Myocyte (in vitro differentiated cells): ENCODE results near the gene CMTM2. TPM values are rescaled to one million over a fixed set of nuclear protein-coding genes. Genes with fewer than 3 reads are reported as not detected.
"Not testable (repeated sequence)": the region's sequence is repeated elsewhere in the genome, so short reads cannot be mapped to it uniquely, and the experiment has no call there.

Experiments
- DNase-seq: peaks from one replicate; pipeline ENCODE4 v3.0.0-alpha.2; 2012; ENCODE audit warnings: low read depth
- total RNA-seq: library from RNA; depleted of rRNA; stranded (reverse); fragments of >200 nt; gene quantifications from 2 replicates; pipeline ENCODE4 v1.2.3, GENCODE V29; 2014

Gene CMTM2
- total RNA-seq, 1 donor from 2014 or later: not detected

DNA sequence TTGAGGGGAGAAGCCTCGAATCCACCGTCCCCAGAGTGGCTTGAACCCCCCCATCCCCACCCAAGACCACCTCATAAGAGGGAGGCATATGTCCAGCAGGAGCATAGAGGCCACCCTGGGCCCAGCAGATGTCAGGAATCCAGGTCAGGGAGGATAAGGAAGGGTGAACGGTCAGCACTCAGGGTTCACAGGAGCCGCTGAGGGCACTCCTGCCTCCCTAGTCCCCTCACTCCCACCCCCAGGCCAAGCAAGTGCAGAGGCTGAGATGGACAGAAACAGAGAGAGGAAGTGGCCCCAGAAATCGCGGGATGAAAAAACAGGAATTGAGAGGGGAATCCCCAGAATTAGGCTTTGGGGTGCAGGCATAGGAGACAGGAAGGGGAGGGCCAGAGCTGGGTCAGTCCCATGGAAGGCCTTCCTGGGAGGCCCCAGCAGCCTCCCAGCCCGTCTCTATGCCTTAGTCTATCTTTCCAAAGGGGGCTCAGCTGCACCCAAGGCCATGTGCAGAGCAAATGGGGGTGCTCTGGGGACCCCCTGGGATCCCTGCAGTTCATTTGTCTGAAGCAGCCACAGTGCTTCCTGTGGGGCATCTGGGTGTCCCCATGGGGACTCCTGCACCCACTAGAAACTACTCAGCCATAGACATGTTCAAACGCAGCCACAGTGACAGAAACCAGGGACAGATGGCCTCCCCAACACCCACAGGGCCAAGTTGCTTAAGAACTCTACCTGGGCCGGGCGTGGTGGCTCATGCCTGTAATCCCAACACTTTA is 26.9 kb downstream of the CMTM2 start:
- no peak for DNase-seq

DNA sequence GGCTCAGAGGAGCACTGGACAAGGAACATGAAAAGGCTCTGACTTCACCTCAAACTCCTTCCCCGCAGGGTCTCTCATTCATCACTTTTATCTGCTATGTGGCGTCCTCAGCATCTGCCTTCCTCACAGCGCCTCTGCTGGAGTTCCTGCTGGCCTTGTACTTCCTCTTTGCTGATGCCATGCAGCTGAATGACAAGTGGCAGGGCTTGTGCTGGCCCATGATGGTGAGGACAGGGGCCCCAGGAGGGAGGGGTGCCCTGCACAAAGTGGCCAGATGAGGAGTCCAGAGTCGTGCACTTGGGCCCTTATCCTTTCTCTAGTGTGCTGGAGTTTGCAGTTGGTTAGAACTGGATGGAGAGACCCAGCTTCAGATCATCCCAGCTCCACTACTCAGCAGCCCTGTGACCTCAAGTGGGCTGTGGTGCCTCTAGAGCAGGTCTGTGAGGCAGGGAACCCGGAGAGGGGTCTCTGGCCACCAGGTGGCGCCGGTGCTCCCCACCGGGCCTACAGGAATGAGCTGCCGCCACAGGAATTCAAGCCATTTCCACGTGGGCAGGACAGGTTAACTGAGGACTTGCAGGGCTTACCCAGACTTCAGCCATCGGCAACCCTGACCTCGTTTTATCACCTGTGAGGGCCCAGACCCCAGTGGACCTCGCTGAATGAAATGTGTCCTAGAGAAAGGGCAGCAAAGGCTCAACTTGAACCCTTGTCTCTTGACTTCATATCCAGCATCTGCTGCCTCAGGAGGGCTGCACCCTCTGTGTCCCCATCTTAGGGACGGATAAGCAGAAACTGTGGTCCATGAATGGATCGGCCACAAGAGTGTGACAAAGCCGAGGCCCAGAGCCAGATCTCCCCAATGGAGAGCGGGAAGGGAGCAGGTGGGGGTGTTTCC is 29.2 kb downstream of the CMTM2 start:
- peak; percentile 89 for DNase-seq

- no peak for DNase-seq
These were observed 29.9 kb downstream of the CMTM2 start for GRCh38 chr16:66609139-66609510.

DNA sequence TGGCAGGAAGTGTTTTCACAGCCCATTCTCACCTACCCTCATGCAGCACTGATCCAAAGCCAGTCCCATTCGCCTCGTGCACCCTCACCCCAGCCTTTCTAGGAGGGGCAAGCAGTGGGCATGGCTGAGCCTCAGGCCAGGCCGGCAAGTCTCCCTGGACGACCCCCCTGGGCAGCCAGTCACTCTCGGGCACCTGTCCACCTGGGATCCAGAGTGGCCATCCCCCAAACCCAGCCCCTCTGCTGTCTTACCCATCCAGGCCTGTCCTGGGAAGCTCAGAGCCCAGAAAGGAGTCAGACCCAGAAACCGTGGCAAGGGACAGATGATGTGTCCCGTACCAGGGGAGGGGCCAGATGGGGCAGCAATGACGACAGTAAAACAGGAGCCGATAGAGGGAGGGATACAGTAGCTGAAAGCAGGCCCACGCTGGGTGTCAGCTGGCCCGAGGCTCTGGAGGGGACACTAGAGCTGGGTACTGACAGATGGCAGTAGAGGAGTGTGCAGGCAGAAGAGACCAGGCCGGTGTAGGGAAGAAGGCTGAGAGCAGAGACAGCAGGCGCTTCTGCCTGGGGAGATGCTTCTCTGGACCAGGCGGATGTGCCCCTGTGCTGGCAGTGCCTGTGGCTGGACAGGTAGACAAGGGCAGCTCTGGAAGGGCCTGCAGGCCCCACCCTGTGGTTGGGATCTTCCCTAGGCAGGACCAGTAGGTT is 31.0 kb downstream of the CMTM2 start:
- DNase-seq: peak; percentile 29

DNA sequence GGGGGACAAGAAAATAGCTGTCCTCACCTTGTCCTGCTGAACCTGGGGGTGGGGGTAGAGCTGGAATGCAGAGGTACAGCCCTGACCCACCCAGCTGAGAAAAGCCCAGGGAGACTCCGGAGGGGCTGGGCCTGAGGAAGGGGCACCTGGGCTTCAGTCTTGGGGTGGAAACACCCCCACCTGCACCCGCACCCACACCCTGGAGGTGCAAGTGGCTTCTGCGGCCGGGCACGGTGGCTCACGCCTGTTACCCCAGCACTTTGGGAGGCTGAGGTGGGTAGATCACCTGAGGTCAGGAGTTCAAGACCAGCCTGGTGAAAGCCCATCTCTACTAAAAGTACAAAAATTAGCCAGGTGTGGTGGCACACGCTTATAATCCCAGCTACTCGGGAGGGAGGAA is 32.6 kb downstream of the CMTM2 start:
- not testable (repeated sequence) for DNase-seq

DNA sequence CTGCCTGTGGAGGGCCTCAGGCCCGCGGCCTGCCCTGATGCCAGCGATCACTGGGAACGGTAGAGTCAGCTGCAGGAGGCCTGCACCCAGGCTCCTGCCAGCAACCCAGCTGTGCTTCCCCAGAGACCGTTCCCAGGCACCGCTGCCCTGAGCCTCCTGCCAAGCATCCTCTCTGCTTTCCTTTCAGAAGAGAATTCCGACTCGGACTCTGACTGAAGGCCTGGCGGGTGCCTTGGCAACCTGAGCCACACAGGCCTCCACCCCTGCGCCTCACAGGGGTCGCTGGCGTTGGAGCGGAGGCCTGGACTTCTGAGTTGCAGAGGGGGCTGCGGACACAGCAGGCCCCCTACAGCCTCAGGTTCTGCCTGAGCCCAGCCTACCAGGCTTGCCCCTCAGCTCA is 33.2 kb downstream of the CMTM2 start:
- DNase-seq: no peak

GRCh38 chr16:66614161-66614802 is 35.0 kb downstream of the CMTM2 start:
- no peak for DNase-seq

- DNase-seq: no peak
These were observed 36.9 kb downstream of the CMTM2 start for GRCh38 chr16:66616169-66616568.

DNA sequence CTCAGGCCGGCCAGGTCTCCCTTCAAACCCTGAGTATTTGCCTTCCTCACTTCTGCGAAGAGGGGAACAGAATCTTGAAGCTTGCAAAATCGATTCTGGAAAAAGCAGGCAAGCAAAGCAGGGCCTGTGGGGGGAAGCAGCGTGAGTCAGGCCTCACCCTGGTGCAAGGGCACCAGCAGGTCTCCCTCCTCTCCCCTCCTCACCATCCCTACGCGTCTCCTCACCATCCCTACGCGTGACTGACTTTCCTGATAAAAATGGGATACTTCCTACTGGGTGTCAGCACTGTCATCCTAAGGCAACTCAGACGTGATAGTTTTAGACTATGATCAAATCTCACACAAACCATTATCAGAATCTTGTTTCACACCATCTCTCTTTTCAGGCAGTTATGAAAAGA is 37.3 kb downstream of the CMTM2 start:
- no peak for DNase-seq

DNA sequence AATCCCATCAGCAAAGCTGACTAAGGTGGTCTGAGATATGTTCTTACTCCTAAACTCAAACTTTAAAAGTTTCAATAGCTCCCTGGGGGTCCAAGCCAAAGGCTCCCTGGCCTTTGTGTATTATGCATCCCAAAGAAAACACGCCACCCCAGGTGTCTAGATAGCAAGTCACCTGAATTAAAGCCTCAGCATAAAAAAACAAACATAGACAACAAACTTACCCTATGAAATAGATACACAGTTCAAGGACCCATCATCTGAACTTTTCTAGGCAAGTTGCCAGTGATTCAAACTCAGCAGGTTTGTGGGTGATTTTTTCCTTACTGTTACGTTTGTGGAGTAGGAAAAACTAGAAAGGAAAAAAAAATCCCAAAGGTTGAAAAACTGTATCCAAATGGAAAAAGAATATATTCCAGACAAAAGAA is 37.8 kb downstream of the CMTM2 start:
- DNase-seq: no peak

- DNase-seq: no peak
These were observed 38.5 kb downstream of the CMTM2 start for GRCh38 chr16:66617728-66618127.

DNA sequence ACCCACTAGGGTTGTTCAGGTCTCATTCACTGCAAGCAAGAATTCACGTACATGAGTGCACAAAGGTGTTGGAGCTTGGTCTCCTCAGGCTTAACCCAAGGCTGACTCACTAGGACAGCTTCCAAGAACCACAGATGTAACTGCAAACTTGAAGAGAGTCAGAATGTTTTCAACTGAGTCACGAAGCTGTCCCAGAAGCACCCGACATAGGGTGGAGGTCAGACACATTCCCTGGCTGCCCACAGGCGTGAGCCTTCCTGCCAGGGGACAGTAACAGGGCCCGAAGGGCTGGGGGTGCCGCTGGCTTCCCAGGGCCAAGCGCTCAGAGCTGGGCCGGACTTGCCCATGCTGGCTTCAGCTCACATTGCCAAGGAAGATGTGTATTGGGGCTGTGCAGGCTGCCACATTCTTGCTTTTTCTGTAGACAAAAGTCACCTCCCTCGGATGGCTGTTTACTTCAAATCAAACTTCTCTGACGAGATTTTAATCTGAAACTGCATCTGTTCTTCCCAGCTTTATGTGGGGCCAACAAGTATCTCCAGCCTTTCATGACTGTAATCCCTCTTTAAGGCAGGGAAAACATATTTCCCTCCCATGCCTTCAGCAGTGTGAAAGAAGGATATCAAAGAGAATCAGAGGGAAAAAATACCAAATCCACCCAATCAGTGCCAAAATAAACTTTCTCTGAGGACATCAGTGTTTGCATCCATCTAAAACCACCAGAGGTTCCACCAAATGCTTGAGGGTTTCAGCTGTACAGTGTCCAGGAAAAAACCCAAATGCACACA is 39.5 kb downstream of the CMTM2 start:
- DNase-seq: peak; percentile 97

DNA sequence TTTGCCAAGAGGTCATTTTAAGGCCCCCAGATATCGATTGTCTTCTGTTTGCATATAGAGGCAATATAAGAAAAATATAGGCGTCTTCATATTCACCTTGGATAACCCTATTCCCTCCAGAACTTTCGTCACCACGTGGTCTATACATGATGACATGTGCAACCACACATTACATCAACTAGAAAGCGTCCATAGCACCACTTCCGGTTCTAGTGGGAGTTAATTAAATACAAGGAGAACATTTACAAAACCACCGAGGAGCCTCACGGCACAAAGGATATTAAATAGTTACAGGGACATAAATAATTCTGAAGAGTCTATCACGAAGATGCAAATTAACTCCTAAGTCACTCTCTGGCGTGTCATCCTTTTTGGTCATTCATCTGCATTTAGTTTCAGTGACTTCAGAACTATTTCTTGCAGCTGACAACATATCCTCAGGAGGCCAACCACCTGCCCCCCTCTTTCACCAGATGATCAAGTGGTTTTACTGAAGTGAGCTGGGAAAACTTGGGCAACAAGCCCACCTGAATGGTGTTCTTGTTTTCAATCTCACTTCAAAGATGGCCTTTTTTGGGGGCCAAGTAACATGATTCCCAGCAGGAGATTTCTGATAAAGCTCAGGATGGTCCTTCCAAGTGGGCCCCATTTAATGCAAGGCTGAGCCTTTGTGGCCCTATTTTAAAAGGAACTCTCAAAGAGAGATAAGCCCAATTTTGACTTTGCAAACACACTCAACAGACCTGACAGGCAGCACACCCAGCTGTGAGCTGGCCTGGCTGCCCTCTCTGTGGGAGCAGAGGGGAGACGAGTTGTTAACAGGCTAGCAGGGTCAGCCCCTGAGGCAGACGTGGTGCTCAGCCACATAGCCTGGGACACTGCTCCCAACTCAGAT is 40.5 kb downstream of the CMTM2 start:
- DNase-seq: peak; percentile 94

DNA sequence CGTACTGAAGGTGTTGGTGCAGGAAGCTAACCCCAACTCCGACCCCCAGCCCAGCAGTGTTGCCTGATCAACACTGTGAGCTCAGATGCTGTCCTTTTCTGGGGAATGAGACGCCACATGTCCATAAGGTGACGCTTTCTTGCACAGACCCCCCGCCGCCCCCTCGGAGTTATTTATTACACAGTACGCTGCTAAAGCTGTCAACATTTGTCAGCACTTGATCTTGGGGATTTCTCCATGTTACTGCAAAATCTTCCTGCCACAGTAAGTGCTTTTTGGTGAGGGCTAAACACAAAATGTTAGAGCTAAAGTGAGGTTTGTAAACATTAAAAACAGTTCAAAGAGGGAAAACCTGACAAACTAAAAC is 41.1 kb downstream of the CMTM2 start:
- DNase-seq: no peak

GRCh38 chr16:66621973-66622372 is 42.7 kb downstream of the CMTM2 start:
- no peak for DNase-seq

GRCh38 chr16:66622863-66623262 is 43.6 kb downstream of the CMTM2 start:
- DNase-seq: no peak

DNA sequence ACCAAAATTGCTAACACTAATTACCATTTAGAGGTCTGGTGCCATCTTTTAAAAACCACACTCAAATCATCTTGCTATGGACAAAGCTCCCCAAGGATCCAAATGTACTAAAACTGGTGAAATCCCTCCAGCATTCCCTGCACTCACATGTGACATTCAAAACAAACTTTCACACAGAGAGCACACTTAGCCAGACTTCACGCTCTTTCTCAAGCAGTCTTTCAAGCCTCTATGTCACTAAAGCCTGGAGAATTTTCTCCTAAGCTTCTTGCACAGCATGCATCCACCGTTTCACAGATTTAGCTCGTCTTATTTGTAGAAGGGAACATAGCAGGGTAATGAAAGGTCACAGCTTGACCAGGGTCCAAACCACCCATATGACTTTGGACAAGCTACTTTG is 44.5 kb downstream of the CMTM2 start:
- no peak for DNase-seq

DNA sequence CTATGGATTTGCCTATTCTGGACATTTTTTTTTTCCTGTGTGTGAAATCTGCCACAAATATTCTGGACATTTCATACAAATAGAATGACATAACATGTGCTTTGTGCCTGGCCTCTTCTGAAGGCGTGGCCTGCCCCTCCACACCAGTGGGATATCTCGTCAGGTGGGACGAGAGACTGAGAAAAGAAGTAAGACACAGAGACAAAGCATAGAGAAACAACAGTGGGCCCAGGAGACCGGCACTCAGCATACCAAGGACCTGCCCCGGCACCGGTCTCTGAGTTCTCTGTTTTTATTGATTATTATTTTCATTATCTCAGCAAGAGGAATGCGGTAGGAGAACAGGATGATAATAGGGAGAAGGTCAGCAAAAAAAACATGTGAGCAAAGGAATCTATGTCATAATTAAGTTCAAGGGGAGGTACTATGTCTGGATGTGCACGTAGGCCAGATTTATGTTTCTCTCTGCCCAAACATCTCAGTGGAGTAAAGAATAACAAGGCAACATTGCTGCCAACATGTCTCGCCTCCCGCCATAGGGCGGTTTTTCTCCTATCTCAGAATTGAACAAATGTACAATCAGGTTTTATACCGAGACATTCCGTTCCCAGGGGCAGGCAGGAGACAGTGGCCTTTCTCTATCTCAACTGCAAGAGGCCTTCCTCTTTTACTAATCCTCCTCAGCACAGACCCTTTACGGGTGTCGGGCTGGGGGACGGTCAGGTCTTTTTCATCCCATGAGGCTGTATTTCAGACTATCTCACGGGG is 48.5 kb downstream of the CMTM2 start:
- not testable (repeated sequence) for DNase-seq

DNA sequence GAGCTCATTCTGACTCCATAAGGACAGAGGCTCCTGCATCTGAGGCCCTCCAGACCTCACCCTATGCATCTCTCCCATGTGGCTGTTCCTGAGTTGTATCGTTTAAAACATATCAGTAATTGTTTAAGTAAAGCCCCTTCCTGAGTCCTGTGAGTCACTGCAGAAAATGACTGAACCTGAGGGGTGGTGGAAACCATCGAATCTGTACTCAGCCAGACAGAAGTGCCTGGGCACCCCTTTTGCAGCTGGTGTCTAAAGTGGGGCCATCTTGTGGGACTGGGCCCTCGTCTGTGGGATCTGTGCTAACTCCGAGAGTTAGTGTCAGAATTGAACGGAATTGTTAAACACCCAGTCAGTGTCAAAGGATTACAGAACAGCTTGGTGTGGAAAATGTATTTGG is 50.6 kb downstream of the CMTM2 start:
- no peak for DNase-seq
